GM08714 (cell line): ENCODE measurements around the gene KCNQ1.

Experiments
- H3K4me3 ChIP-seq: fragments of 200-500 bp; sonication (Bioruptor generic); 2 replicates; pipeline ENCODE4 v1.5.1; 2014; ENCODE audit warnings: mild to moderate bottlenecking, low read length, inconsistent platforms
- ZNF274 ChIP-seq: IDR thresholded peaks from 2 replicates; pipeline ENCODE4 v1.6.1; 2012; ENCODE audit warnings: mild to moderate bottlenecking, low read depth, low read length

The KCNQ1 gene

DNA sequence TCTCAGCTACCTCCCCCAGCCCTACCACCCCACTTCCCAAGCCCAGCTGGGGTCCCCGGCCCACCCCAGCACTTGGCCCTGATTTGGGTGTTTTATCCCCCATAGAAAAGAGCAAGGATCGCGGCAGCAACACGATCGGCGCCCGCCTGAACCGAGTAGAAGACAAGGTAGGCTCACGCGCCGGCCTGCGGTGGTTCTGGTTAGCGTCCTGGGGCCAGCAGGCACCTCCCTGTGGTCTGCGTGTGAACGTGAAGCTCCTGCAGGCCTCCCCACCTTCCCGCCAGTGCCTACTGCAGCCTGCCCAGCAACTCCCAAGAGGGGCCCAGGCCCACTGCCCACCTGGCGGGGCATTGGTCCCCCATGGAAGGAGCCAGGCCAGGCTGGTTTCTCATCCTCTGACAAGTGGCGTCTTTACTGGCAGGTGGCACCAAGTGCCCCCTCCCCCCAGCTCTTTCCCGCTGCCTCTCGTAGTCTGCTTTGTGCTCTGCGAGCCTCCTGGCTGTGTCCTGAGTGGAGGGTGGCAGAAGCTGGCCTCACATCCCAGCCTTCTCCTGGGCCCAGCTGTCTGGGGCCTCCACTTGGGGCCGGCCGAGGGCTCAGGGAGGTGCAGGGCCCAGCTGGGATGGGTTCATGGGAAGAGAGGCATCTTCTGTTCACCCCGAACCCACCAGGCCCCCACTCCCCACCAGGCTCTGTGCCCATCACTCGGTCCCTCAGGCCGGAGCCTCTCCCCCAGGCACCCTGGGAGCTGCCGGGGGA is 333.2 kb downstream of the KCNQ1 start:
- TF ChIP-seq ZNF274, result no peak
- H3K4me3 ChIP-seq, result no peak overlapping the region

GRCh38 chr11:2778630-2779498 is 334.1 kb downstream of the KCNQ1 start:
- no peak overlapping the region for H3K4me3 ChIP-seq

GRCh38 chr11:2779499-2779980 is 334.7 kb downstream of the KCNQ1 start:
- no peak overlapping the region for H3K4me3 ChIP-seq
- no peak for TF ChIP-seq ZNF274

More at GRCh38 chr11:2778630-2779498, 334.1 kb downstream of the KCNQ1 start:
- no peak for TF ChIP-seq ZNF274

- TF ChIP-seq ZNF274, result no peak
- H3K4me3 ChIP-seq, result no peak overlapping the region
Observed at GRCh38 chr11:2779981-2780849, 335.4 kb downstream of the KCNQ1 start.

GRCh38 chr11:2780850-2781407 is 336.1 kb downstream of the KCNQ1 start:
- no peak overlapping the region for H3K4me3 ChIP-seq
- TF ChIP-seq ZNF274, result no peak

GRCh38 chr11:2781408-2782274 is 336.8 kb downstream of the KCNQ1 start:
- no peak overlapping the region for H3K4me3 ChIP-seq
- no peak for TF ChIP-seq ZNF274

GRCh38 chr11:2782769-2783168 is 338.0 kb downstream of the KCNQ1 start:
- no peak overlapping the region for H3K4me3 ChIP-seq
- no peak for TF ChIP-seq ZNF274

DNA sequence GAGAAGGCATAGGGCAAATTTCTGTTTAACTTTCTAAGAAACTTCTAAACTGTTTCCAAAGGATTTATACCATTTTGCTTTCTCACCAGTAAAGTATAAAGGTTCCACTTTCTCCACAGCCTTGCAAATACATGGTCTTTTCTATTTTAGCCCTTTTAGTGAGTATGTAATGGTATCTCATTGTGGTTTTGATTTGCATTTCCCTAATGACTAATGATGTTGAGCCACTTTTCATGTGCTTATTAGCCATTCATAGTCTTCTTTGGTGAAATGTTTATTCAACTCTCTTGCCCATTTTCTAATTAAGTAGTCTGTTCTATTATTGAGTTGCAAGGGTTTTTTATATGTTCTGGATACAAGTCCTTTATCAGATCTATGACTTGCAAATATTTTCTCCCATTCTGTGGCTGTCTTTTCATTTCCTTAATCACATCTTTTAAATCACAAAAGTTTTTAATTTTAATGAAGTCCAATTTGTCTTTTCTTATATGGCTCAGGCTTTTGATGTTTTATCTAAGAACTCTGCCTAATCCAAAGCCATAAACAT is 338.8 kb downstream of the KCNQ1 start:
- no peak for TF ChIP-seq ZNF274
- H3K4me3 ChIP-seq, result no peak overlapping the region

GRCh38 chr11:2787816-2788167 is 343.0 kb downstream of the KCNQ1 start:
- no peak overlapping the region for H3K4me3 ChIP-seq
- TF ChIP-seq ZNF274, result no peak

DNA sequence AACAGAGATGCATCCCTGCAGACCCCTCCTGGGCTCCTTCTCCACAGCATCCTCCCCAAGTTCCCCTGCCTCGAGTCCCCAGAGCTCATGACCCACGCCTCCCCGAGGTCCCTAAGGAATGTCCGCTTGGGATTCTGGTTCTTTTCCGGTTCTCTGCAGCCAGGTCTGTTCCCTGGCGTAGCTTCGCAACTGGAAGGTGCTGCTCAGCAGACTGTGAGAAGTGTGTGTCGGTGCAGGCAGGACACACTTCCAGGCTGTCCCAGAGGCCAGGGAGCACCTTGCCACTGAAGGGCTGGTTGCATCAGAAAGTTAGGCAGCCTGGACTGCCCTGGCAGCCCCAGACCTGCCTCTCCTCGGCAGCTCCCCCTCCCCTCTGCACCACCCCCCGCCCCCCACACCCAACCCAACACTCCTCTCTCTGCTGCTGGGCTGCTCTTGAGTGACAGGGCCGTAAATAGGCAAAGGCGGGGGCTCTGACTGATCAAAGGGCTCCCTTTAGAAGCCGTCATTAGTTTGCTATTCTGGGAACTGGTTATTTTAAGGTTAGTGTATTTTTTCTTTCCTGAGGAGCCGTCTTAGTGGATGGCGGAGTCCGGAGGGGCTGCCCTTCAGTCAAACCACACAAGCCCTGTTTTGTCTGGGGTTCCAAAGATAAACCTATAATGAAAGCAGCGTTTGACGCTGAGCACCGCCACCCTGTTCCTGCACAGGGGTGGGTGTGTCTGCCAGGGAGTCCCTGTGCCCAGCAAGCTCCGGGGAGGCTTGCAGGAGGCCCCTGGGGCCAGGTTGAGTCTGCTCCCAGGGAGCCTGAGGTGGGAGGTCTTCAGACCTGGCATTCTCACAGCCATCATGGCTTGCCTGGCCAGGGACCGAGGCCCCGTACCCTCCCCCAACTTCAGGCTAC is 343.6 kb downstream of the KCNQ1 start:
- H3K4me3 ChIP-seq, result no peak overlapping the region
- TF ChIP-seq ZNF274, result no peak

- no peak overlapping the region for H3K4me3 ChIP-seq
- no peak for TF ChIP-seq ZNF274
Observed at GRCh38 chr11:2789331-2789730, 344.5 kb downstream of the KCNQ1 start.
